Measurements from ENCODE around the gene KCNQ5. TPM values are rescaled to one million over a fixed set of nuclear protein-coding genes. Genes with fewer than 3 reads are reported as not detected.

The KCNQ5 gene
- total RNA-seq, 1 experiment from 2014 or later: 0.07 TPM

- H3K27ac Mint-ChIP-seq: no peak overlapping the region
- Histone ChIP-seq H3K4me1 (ENCODE audit: insufficient read depth, low read length) (peaks cover 2% of the 10 kb centered on the region; the same call in 1 of the 2 replicates), H4K8ac (replicated peaks; ENCODE audit: insufficient read length, low read depth, low read length) (no peak overlapping the region), H3K27ac (ENCODE audit: insufficient read length, low read depth, low read length) (no peak overlapping the region), H2BK20ac (ENCODE audit: low read depth, low read length, poor library complexity, severe bottlenecking) (no peak overlapping the region), H3K9ac (ENCODE audit: extremely low read depth, insufficient read length, low read length) (no peak overlapping the region), H2AFZ (ENCODE audit: low read length) (no peak overlapping the region), H3K23ac (ENCODE audit: insufficient read length, low read depth, low read length) (no peak overlapping the region), H3K79me2 (ENCODE audit: insufficient read depth, low read length) (no peaks in the 10 kb centered on the region), H3K27me3 (ENCODE audit: insufficient read depth, low read length) (no peaks in the 10 kb centered on the region), H3K4me2 (ENCODE audit: insufficient read depth, insufficient read length, low read length) (no peak overlapping the region), H4K5ac (ENCODE audit: insufficient read length, low read depth, low read length) (no peak overlapping the region), H3K14ac (ENCODE audit: insufficient read depth, low read length) (no peak overlapping the region), H2AK5ac (ENCODE audit: insufficient read length, low read length) (no peak overlapping the region), H3K18ac (ENCODE audit: insufficient read length, low read depth, low read length) (no peak overlapping the region), H3K79me1 (ENCODE audit: insufficient read depth, low read depth, low read length, poor library complexity, severe bottlenecking) (no peaks in the 10 kb centered on the region), H4K20me1 (ENCODE audit: control insufficient read depth, insufficient read depth, insufficient read length) (no peaks in the 10 kb centered on the region), H3K9me3 (ENCODE audit: control insufficient read depth, low read depth, low read length) (no peaks in the 10 kb centered on the region), H3K56ac (ENCODE audit: insufficient read length, low read depth, low read length) (no peak overlapping the region), H3T11ph (ENCODE audit: low read length) (no peak overlapping the region), H3K4ac (ENCODE audit: low read depth, low read length) (no peak overlapping the region), H3K23me2 (ENCODE audit: insufficient read length, low read depth, low read length, poor library complexity, severe bottlenecking) (no peaks in the 10 kb centered on the region), H2BK120ac (ENCODE audit: low read depth, low read length, poor library complexity, severe bottlenecking) (no peak overlapping the region), H2BK5ac (ENCODE audit: insufficient read length, low read length) (no peak overlapping the region), H4K91ac (ENCODE audit: insufficient read length, low read depth, low read length) (no peak overlapping the region), H2BK15ac (ENCODE audit: low read depth, low read length) (no peak overlapping the region), H2BK12ac (ENCODE audit: insufficient read length, low read depth, low read length) (no peak overlapping the region)
- TF ChIP-seq, protein P1, sequence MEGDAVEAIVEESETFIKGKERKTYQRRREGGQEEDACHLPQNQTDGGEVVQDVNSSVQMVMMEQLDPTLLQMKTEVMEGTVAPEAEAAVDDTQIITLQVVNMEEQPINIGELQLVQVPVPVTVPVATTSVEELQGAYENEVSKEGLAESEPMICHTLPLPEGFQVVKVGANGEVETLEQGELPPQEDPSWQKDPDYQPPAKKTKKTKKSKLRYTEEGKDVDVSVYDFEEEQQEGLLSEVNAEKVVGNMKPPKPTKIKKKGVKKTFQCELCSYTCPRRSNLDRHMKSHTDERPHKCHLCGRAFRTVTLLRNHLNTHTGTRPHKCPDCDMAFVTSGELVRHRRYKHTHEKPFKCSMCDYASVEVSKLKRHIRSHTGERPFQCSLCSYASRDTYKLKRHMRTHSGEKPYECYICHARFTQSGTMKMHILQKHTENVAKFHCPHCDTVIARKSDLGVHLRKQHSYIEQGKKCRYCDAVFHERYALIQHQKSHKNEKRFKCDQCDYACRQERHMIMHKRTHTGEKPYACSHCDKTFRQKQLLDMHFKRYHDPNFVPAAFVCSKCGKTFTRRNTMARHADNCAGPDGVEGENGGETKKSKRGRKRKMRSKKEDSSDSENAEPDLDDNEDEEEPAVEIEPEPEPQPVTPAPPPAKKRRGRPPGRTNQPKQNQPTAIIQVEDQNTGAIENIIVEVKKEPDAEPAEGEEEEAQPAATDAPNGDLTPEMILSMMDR (conservative IDR thresholded peaks at IDR 0.05): no peak
- WGBS (ENCODE audit: extremely low coverage, insufficient read length, low lambda C conversion rate): no CpG with 5 or more reads among the region's 3 CpGs
- H3K4me1 Mint-ChIP-seq: peaks cover 27 to 31% of the 10 kb centered on the region in 2 experiments
- no peaks in the 10 kb centered on the region for H3K36me3 Mint-ChIP-seq (ENCODE audit: insufficient read depth in 1 of 3, low read depth in 3 of 3)
- no peaks in the 10 kb centered on the region for H3K9me3 Mint-ChIP-seq
- H3K4me3 Mint-ChIP-seq: no peak overlapping the region
- no peaks in the 10 kb centered on the region for H3K27me3 Mint-ChIP-seq (ENCODE audit: low read depth)
- no peak for DNase-seq
Observed at GRCh38 chr6:73083886-73084285, 462.0 kb downstream of the KCNQ5 start.

Data from H9 (cell line).